ENCODE data around the gene CCDC186. TPM values are rescaled to one million over a fixed set of nuclear protein-coding genes. Genes with fewer than 3 reads are reported as not detected.

Gene CCDC186
- total RNA-seq, 1 donor from 2014 or later = 28.8 TPM

DNA sequence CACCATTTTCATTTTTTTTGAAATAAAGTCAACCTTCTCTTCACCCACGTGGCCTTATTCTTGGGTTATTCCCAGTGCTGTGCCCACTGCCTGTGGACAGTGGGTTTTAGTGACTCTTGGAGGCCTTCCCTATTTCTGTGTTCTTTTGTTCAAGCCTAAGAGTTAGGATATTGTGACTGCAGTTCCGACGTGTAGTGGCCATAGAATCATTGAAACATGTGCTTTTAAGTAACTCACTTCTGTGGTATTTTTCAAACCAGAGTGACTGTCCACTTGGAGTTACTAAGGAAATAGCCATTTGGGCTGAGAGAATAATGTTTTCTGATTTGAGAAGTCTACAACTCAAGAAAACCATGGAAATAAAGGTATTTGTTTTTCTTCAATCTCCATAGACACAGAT, 28.8 kb upstream of the CCDC186 start:
- Histone ChIP-seq H3K9me3 (ENCODE audit: insufficient read depth, low read depth, low read length) (no peaks in the 10 kb centered on the region), H3K9ac (ENCODE audit: low read length) (no peak overlapping the region), H3K27me3 (ENCODE audit: insufficient read depth, low read length) (peaks cover 12% of the 10 kb centered on the region), H2AFZ (ENCODE audit: low read depth, low read length) (no peak overlapping the region), H3K27ac (ENCODE audit: low read depth, low read length) (no peak overlapping the region), H3K79me2 (ENCODE audit: insufficient read depth, low read length) (no peaks in the 10 kb centered on the region), H4K20me1 (ENCODE audit: insufficient read depth, low read length) (no peaks in the 10 kb centered on the region), H3K4me1 (ENCODE audit: insufficient read depth, low read length) (no peaks in the 10 kb centered on the region), H3K36me3 (ENCODE audit: insufficient read depth, low read length) (no peaks in the 10 kb centered on the region), H3K4me2 (ENCODE audit: low read length) (no peak overlapping the region), H3K4me3 (ENCODE audit: insufficient read depth, low read depth, low read length) (no peak overlapping the region)
- TF ChIP-seq EZH2 (IDR thresholded peaks at IDR 0.05; ENCODE audit: insufficient read depth, low read length) (no peak), CTCF (IDR thresholded peaks at IDR 0.05; ENCODE audit: insufficient read depth, low read depth, low read length) (no peak)
- DNase-seq (ENCODE audit: low read depth) (no peak), FAIRE-seq (no peak)
- Mint-ChIP-seq H3K27ac (ENCODE audit: unreplicated experiment) (no peak overlapping the region), H3K4me3 (ENCODE audit: unreplicated experiment) (no peak overlapping the region), H3K36me3 (ENCODE audit: low read depth, unreplicated experiment) (no peaks in the 10 kb centered on the region), H3K4me1 (ENCODE audit: low read depth, unreplicated experiment) (no peaks in the 10 kb centered on the region), H3K27me3 (ENCODE audit: low read depth, unreplicated experiment) (peaks cover 5% of the 10 kb centered on the region), H3K9me3 (ENCODE audit: unreplicated experiment) (no peaks in the 10 kb centered on the region)

- H3K9me3 Mint-ChIP-seq (ENCODE audit: unreplicated experiment) = no peaks in the 10 kb centered on the region
- Histone ChIP-seq H3K4me3 (ENCODE audit: insufficient read depth, low read depth, low read length) (no peak overlapping the region), H3K27me3 (ENCODE audit: insufficient read depth, low read length) (peaks cover 5% of the 10 kb centered on the region), H3K4me2 (ENCODE audit: low read length) (no peak overlapping the region), H3K4me1 (ENCODE audit: insufficient read depth, low read length) (no peaks in the 10 kb centered on the region), H4K20me1 (ENCODE audit: insufficient read depth, low read length) (no peaks in the 10 kb centered on the region), H3K27ac (ENCODE audit: low read depth, low read length) (no peak overlapping the region), H3K9me3 (ENCODE audit: insufficient read depth, low read depth, low read length) (no peaks in the 10 kb centered on the region), H3K79me2 (ENCODE audit: insufficient read depth, low read length) (no peaks in the 10 kb centered on the region), H3K9ac (ENCODE audit: low read length) (no peak overlapping the region), H3K36me3 (ENCODE audit: insufficient read depth, low read length) (no peaks in the 10 kb centered on the region), H2AFZ (ENCODE audit: low read depth, low read length) (no peak overlapping the region)
- no peak overlapping the region for H3K4me3 Mint-ChIP-seq (ENCODE audit: unreplicated experiment)
- H3K36me3 Mint-ChIP-seq (ENCODE audit: low read depth, unreplicated experiment) = no peaks in the 10 kb centered on the region
- TF ChIP-seq CTCF (IDR thresholded peaks at IDR 0.05; ENCODE audit: insufficient read depth, low read depth, low read length) (no peak), EZH2 (IDR thresholded peaks at IDR 0.05; ENCODE audit: insufficient read depth, low read length) (no peak)
- DNase-seq (ENCODE audit: low read depth) (no peak), FAIRE-seq (no peak)
- H3K27ac Mint-ChIP-seq (ENCODE audit: unreplicated experiment) = no peak overlapping the region
- H3K27me3 Mint-ChIP-seq (ENCODE audit: low read depth, unreplicated experiment) = peaks cover 5% of the 10 kb centered on the region
- H3K4me1 Mint-ChIP-seq (ENCODE audit: low read depth, unreplicated experiment) = peaks cover 4% of the 10 kb centered on the region
Measured at GRCh38 chr10:114199239-114199638, 25.2 kb upstream of the CCDC186 start.

DNA sequence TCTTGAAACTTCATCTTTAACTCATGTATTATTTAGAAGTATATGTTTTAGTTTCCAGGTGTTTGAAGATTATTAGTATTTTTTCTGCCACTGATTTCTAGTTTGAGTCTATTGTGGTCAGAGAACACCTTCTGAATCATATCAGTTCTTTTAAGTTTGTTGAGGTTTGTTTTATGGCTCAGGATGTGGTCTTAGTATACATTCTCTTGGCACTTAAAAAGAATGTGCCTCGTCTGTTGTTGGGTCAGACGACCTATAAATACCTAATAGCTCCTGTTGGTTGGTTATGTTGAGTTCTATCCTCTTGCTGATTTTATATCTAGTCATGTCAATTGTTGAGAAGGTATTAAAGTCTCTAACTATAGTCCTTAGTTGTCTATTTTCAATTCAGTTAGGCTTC, 21.1 kb upstream of the CCDC186 start:
- no peaks in the 10 kb centered on the region for H3K79me2 ChIP-seq (ENCODE audit: insufficient read depth, low read length)
- H3K9ac ChIP-seq (ENCODE audit: low read length) = no peak overlapping the region
- no peaks in the 10 kb centered on the region for H3K36me3 ChIP-seq (ENCODE audit: insufficient read depth, low read length)
- no peak overlapping the region for H3K27ac ChIP-seq (ENCODE audit: low read depth, low read length)
- H3K4me3 ChIP-seq (ENCODE audit: insufficient read depth, low read depth, low read length) = no peak overlapping the region
- FAIRE-seq = no peak
- H3K4me1 Mint-ChIP-seq (ENCODE audit: low read depth, unreplicated experiment) = peaks cover 4% of the 10 kb centered on the region
- H4K20me1 ChIP-seq (ENCODE audit: insufficient read depth, low read length) = no peaks in the 10 kb centered on the region
- H3K4me1 ChIP-seq (ENCODE audit: insufficient read depth, low read length) = no peaks in the 10 kb centered on the region
- peaks cover 5% of the 10 kb centered on the region for H3K27me3 Mint-ChIP-seq (ENCODE audit: low read depth, unreplicated experiment)
- no peak for DNase-seq (ENCODE audit: low read depth)
- H3K27ac Mint-ChIP-seq (ENCODE audit: unreplicated experiment) = no peak overlapping the region
- no peak overlapping the region for H3K4me2 ChIP-seq (ENCODE audit: low read length)
- no peaks in the 10 kb centered on the region for H3K9me3 Mint-ChIP-seq (ENCODE audit: unreplicated experiment)
- no peak overlapping the region for H3K4me3 Mint-ChIP-seq (ENCODE audit: unreplicated experiment)
- peaks cover 2% of the 10 kb centered on the region for H3K27me3 ChIP-seq (ENCODE audit: insufficient read depth, low read length)
- TF ChIP-seq EZH2 (IDR thresholded peaks at IDR 0.05; ENCODE audit: insufficient read depth, low read length) (no peak), CTCF (IDR thresholded peaks at IDR 0.05; ENCODE audit: insufficient read depth, low read depth, low read length) (no peak)
- no peaks in the 10 kb centered on the region for H3K9me3 ChIP-seq (ENCODE audit: insufficient read depth, low read depth, low read length)
- no peak overlapping the region for H2AFZ ChIP-seq (ENCODE audit: low read depth, low read length)
- no peaks in the 10 kb centered on the region for H3K36me3 Mint-ChIP-seq (ENCODE audit: low read depth, unreplicated experiment)
